Activated CD8-positive, alpha-beta T cell treated with anti-CD3 and anti-CD28 coated beads for 36 hours (primary cell): ENCODE measurements around the gene CLK2. TPM values are rescaled to one million over a fixed set of nuclear protein-coding genes. Genes with fewer than 3 reads are reported as not detected.
A peak's percentile ranks its signal among the peaks of the same experiment; 100 is the strongest.

Experiments used
- ATAC-seq: fragments of 200-7000 bp; cut with Tn5 transposase; one replicate; pipeline ENCODE4 v1.10.0; 2021; ENCODE audit warnings: mild to moderate bottlenecking, moderate library complexity
- CTCF ChIA-PET: fragments of 350-600 bp; sonication (Branson Sonifier 250); formaldehyde crosslinking; loops from one replicate; lab custom pipeline; 2021; ENCODE audit warnings: antibody characterized with exemption; lab: Charles Lee
- POLR2A ChIA-PET: fragments of 350-600 bp; sonication (Branson Sonifier 250); formaldehyde crosslinking; loops from one replicate; lab custom pipeline; 2021; ENCODE audit warnings: antibody characterized with exemption; lab: Charles Lee
- DNase-seq: peaks from one replicate; pipeline ENCODE4 v3.0.0-alpha.2; 2020
- H3K27ac Mint-ChIP-seq: one replicate; pipeline ENCODE4 v1.8.0; 2021; ENCODE audit warnings: mild to moderate bottlenecking, mixed read lengths
- H3K27me3 Mint-ChIP-seq: one replicate; pipeline ENCODE4 v1.8.0; 2021; ENCODE audit warnings: mixed read lengths
- H3K36me3 Mint-ChIP-seq: one replicate; pipeline ENCODE4 v1.8.0; 2021; ENCODE audit warnings: low read depth, mixed read lengths
- H3K4me1 Mint-ChIP-seq: one replicate; pipeline ENCODE4 v1.8.0; 2021; ENCODE audit warnings: low read depth, mixed read lengths
- H3K4me3 Mint-ChIP-seq: one replicate; pipeline ENCODE4 v1.8.0; 2021; ENCODE audit warnings: mild to moderate bottlenecking, moderate library complexity, mixed read lengths
- H3K9me3 Mint-ChIP-seq: one replicate; pipeline ENCODE4 v1.8.0; 2021; ENCODE audit warnings: mixed read lengths
- CTCF ChIP-seq: fragments of 200-600 bp; IDR thresholded peaks from one replicate; pipeline ENCODE4 v1.8.0; 2022; ENCODE audit warnings: antibody characterized with exemption, mild to moderate bottlenecking
- intact Hi-C: fragments of 100-400 bp; cut with micrococcal nuclease; formaldehyde crosslinking; loops from one replicate; pipeline ENCODE4 v1.10.0; 2022
- total RNA-seq, 2 experiments: library from RNA; stranded (reverse); gene quantifications; one replicate each; pipeline ENCODE4 v1.2.3, GENCODE V29; 2021

CLK2 gene
- total RNA-seq, result 10 to 100 TPM; 80.6 to 85.4 TPM

GRCh38 chr1:155273343-155274245 is at the start of gene CLK2:
TSS of gene CLK2 (minus strand) at chr1:155273504. CDS start at chr1:155270977, 2,527 bp downstream.
- intact Hi-C loops, result no loop called here
- Mint-ChIP-seq H3K27ac (peak within 1 kb of the TSS; percentile 94), H3K27me3 (no peaks in the 10 kb centered on the region), H3K9me3 (no peaks in the 10 kb centered on the region), H3K4me3 (peak within 1 kb of the TSS; percentile 94), H3K36me3 (peaks cover 37% of the 10 kb centered on the region), H3K4me1 (peaks cover 43% of the 10 kb centered on the region)
- ChIA-PET POLR2A (interaction anchor here (0.8 to 4.5 kb wide), 9 partner anchors 12 to 262 kb away, joined by 3 to 37 read pairs (median 4); partner anchors contain the start of genes ENTREP3, MTX1, SCAMP3 and THBS3), CTCF (interaction anchor here (0.7 to 18.9 kb wide), 7 partner anchors 15 to 318 kb away, joined by 3 to 232 read pairs (median 5); partner anchors contain the start of gene FDPS)
- ATAC-seq, result peak; percentile 89
- no peak for TF ChIP-seq CTCF
- DNase-seq, result peak; percentile 97

GRCh38 chr1:155322571-155322952 is 49.3 kb upstream of the CLK2 start:
- peak overlapping the region; percentile 81 for H3K4me3 Mint-ChIP-seq
- intact Hi-C loops, result loop anchor here (5.0 kb wide), 1 partner anchor 45 kb away; the partner anchor contains the start of gene HCN3
- H3K4me1 Mint-ChIP-seq, result peaks cover 43% of the 10 kb centered on the region
- CTCF ChIA-PET, result interaction anchor here (0.8 to 6.1 kb wide), 16 partner anchors 11 to 238 kb away, joined by 3 to 170 read pairs (median 4); partner anchors contain the start of genes CLK2, FDPS, KRTCAP2 and MTX1
- POLR2A ChIA-PET, result interaction anchor here (1.1 to 4.8 kb wide), 8 partner anchors 13 to 287 kb away, joined by 3 to 31 read pairs (median 5); partner anchors contain the start of genes FDPS, SCAMP3 and THBS3
- H3K27ac Mint-ChIP-seq, result no peak overlapping the region
- no peak for TF ChIP-seq CTCF
- ATAC-seq (no peak), DNase-seq (peak; percentile 36)
- no peaks in the 10 kb centered on the region for H3K27me3 Mint-ChIP-seq
- H3K36me3 Mint-ChIP-seq, result peaks cover 33% of the 10 kb centered on the region
- H3K9me3 Mint-ChIP-seq, result no peaks in the 10 kb centered on the region

- no peak for TF ChIP-seq CTCF
- CTCF ChIA-PET, result interaction anchor here (0.8 to 6.1 kb wide), 16 partner anchors 11 to 237 kb away, joined by 3 to 170 read pairs (median 4); partner anchors contain the start of genes CLK2, FDPS, KRTCAP2 and MTX1
- peak; percentile 19 for DNase-seq
- intact Hi-C loops, result loop anchor here (5.0 kb wide), 1 partner anchor 45 kb away; the partner anchor contains the start of gene HCN3
- POLR2A ChIA-PET, result interaction anchor here (0.6 to 4.8 kb wide), 8 partner anchors 12 to 287 kb away, joined by 3 to 31 read pairs (median 5); partner anchors contain the start of genes FDPS, SCAMP3 and THBS3
- peak overlapping the region; percentile 81 for H3K4me3 Mint-ChIP-seq
- no peak overlapping the region for H3K27ac Mint-ChIP-seq
- H3K9me3 Mint-ChIP-seq, result no peaks in the 10 kb centered on the region
- no peaks in the 10 kb centered on the region for H3K27me3 Mint-ChIP-seq
- peaks cover 33% of the 10 kb centered on the region for H3K36me3 Mint-ChIP-seq
- no peak for ATAC-seq
- H3K4me1 Mint-ChIP-seq, result peaks cover 43% of the 10 kb centered on the region
Measured at GRCh38 chr1:155321639-155322503, 48.6 kb upstream of the CLK2 start.

- CTCF ChIA-PET, result interaction anchor here (0.8 to 6.1 kb wide), 10 partner anchors 11 to 179 kb away, joined by 3 to 170 read pairs (median 4); partner anchors contain the start of gene FDPS
- POLR2A ChIA-PET, result interaction anchor here (0.6 to 4.8 kb wide), 7 partner anchors 11 to 288 kb away, joined by 3 to 31 read pairs (median 4); partner anchors contain the start of gene FDPS
- DNase-seq (peak; percentile 85), ATAC-seq (peak; percentile 35)
- no peaks in the 10 kb centered on the region for H3K9me3 Mint-ChIP-seq
- H3K4me1 Mint-ChIP-seq, result peaks cover 40% of the 10 kb centered on the region
- H3K36me3 Mint-ChIP-seq, result peaks cover 39% of the 10 kb centered on the region
- no peak for TF ChIP-seq CTCF
- intact Hi-C loops, result loop anchor here (5.0 kb wide), 1 partner anchor 44 kb away; the partner anchor contains the start of gene HCN3
- H3K27ac Mint-ChIP-seq, result no peak within 1 kb of the TSS
- H3K4me3 Mint-ChIP-seq, result peak within 1 kb of the TSS; percentile 81
- H3K27me3 Mint-ChIP-seq, result no peaks in the 10 kb centered on the region
Measured at GRCh38 chr1:155320661-155321617, 47.6 kb upstream of the CLK2 start, which contains the start of gene RUSC1. TSS of gene RUSC1 (plus strand) at chr1:155320894. CDS start at chr1:155321774, 880 bp downstream.
